SHP77 (cell line): ENCODE measurements around the gene TNFRSF12A.
"Not testable (repeated sequence)": the region's sequence is repeated elsewhere in the genome, so short reads cannot be mapped to it uniquely, and the experiment has no call there.

Experiments
- DNase-seq, 2 experiments: peaks; one replicate each; lab custom pipeline; 2025; lab: John Stamatoyannopoulos, UW

The TNFRSF12A gene

DNA sequence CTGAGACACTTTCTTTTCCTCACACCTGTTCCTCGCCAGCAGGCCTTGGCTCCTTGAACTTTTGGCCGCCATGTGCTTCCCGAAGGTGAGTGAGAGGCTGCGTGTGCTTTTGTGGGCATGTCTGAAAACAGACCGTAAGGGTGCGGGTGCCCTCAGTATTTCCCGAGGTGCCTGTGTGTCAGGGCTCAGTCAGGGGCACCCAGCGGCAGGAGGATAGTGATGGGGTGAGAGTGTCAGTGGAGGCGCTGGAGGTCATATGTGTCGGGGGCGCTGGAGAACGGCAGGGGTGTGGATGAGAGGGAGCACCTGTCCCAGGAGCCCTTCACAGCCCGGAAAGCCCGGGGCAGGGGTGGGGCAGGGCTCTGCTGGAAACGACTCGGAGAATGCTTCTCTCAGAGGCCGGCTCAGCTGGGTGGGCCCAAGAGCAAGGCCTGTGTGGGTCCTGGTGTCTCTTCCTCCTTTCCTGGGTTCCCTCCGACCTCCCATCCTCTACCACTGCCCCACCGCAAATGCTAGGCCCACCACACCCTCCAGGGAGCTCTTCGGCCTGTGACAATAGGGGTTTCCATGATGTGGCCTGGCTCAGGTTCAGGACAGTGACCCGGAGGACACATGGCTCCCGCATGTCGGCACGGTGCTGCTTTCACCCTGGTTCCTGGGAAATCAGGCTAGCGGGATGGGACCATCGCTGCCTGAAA, 45.7 kb downstream of the TNFRSF12A start:
- no peak for DNase-seq

DNA sequence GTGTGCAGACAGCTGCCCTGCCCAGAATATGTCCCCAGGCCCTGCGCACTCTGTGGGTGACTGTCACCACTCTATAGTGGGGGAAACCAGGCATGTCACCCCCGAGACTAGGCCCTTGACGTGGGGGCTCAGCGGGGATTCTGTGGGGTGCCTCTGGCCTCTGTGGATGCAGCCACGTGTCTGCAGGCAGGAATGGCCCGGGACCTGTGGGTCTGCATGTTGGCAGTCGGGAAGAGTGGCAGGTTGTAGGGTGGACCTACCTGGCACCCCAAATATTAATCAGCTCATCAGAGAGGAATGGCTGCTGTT, 46.2 kb downstream of the TNFRSF12A start:
- DNase-seq: no peak

DNA sequence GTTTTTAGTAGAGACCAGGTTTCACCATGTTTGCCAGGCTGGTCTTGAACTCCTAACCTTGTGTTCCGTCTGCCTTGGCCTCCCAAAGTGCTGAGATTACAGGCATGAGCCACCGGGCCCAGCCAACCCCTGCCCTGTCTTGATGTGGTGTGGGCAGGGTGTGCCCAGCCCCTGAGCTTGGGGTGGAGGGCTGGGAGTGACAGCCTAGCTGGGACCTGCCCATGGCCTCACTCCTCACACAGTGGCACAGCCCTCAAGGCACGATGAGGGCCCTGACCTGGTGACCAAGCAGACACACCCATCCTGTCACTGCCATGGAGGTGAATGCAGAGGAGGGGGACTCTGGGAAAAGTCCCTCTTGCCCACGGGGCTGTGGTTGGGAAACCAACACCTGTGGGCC, 48.3 kb downstream of the TNFRSF12A start:
- no peak for DNase-seq

DNA sequence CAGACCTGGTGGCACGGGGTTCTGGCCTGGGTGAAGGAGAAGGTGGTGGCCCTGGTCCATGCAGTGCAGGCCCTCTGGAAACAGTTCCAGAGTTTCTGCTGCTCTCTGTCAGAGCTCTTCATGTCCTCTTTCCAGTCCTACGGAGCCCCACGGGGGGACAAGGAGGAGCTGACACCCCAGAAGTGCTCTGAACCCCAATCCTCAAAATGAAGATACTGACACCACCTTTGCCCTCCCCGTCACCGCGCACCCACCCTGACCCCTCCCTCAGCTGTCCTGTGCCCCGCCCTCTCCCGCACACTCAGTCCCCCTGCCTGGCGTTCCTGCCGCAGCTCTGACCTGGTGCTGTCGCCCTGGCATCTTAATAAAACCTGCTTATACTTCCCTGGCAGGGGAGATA, 49.0 kb downstream of the TNFRSF12A start:
- DNase-seq: not testable (repeated sequence)

DNA sequence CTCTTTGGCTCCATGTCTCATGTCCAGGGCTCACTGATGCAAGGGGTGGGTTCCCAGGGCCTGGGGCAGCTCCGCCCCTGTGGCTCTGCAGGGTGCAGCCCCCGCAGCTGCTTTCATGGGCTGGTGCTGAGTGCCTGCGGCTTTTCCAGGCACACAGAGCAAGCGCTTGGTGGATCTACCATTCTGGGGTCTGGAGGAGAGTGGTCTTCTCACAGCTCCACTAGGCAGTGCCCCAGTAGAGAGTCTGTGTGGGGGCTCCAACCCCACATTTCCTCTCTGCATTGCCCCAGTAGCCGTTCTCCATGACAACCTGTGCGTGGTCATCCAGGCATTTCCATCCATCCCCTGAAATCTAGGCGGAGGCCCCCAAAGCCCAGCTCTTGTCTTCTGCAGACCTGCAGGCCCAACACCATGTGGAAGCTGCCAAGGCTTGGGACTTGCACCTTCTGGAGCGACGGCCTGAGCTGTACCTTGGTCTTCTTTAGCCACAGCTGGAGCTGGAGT, 50.5 kb downstream of the TNFRSF12A start:
- no peak for DNase-seq

DNA sequence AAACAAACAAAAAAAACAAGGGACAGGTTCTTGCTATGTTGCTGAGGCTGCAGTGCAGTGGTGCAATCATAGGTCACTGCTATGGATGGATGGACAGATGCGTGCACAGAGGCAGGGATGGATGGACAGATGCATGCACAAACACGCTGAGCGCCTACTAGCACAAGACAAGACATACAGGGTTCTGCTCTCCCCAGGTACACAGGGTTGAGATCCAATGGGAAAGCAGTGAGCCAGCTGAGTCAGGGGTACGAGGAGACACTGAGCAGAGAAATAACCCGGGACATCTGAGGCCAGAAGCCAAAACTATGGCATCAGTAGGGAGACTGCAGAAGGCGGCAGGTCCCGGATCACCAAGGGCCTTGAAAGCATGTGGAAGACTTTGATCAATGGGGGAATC, 51.5 kb downstream of the TNFRSF12A start:
- DNase-seq: no peak
